ENCODE measurements around the gene PLP2. TPM values are rescaled to one million over a fixed set of nuclear protein-coding genes. Genes with fewer than 3 reads are reported as not detected.

Gene PLP2
- 19.7 and 22.5 TPM in 2 replicates for total RNA-seq

GRCh38 chrX:49171752-49172279, at the start of gene PLP2:
PLP2 (plus strand) TSS chrX:49171898; CDS start chrX:49172001, 103 bp downstream.

GRCh38 chrX:49162620-49163019, 9.1 kb upstream of the PLP2 start, which contains the start of gene MAGIX:
MAGIX (plus strand) TSS chrX:49162758; CDS start chrX:49162890, 132 bp downstream.

DNA sequence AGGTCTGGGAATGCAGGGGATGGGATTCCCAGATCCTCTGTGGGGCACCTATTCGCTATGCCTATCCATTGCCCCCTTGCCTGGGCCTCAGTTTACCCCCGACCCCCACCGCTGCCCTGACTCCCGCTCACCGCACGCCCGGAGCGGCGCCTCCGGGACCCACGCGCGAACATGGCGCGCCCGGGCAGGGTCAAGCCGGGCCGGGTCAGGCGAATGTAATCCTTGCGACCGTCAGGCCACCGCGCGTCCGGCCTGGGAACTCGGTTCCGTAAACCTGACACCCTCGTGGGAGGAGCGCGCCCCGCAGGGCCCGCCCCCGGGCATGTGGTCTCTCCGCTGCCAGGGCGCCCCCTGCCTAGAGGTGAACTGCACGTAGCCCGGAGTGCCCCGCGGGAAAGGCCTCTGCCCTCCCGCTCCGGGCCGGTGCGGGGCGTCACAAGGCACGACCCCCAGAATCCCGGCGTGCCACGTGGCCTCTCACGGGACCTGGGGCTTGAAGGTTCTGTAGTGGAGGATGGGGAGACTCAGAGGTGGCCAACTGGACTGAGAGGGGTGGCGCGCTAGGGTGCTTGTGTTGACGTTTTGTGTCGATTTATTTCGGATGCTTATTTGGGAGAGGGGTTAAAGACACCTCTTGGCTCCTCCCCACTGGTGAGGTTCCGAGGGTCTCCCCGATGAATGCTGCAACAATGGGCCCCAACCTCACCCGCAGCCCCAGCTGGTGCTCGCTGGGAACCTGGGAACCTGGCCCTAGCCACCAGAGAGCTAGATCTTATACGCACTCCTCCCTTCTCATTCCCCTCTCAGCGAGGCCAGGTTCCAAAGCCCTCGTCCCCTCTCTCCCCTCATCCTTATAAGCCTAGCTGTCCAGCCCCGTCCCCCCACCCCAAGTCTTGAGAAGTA, 14.7 kb downstream of the PLP2 start, which contains the start of gene PRICKLE3:
TSS of gene PRICKLE3 (minus strand) at position 249 of the 903 bp plus-strand sequence. CDS start at position 173, 76 bp downstream.

GRCh38 chrX:49199906-49200771, 28.4 kb downstream of the PLP2 start, which contains the start of gene SYP:
SYP (minus strand) TSS chrX:49200193; CDS start chrX:49200186, 7 bp downstream.

Other genes with a start within 250 kb of the PLP2 start
- gene OTUD5, start 214.3 kb upstream of the PLP2 start, total RNA-seq: 25.2 and 31.2 TPM in 2 replicates
- gene KCND1, start 200.1 kb upstream of the PLP2 start, total RNA-seq: 0.18 and 0.47 TPM in 2 replicates
- gene GRIPAP1, start 169.6 kb upstream of the PLP2 start, total RNA-seq: 34.0 and 34.5 TPM in 2 replicates
- 16.4 and 22.4 TPM in 2 replicates for gene TFE3, start 128.5 kb upstream of the PLP2 start, total RNA-seq
- 0.45 and 1.1 TPM in 2 replicates for gene CCDC120, start 112.9 kb upstream of the PLP2 start, total RNA-seq
- gene PRAF2, start 97.9 kb upstream of the PLP2 start, total RNA-seq: 3.2 and 4.8 TPM in 2 replicates
- gene WDR45, start 92.0 kb upstream of the PLP2 start, total RNA-seq: 15.9 and 26.7 TPM in 2 replicates
- gene GPKOW, start 48.2 kb upstream of the PLP2 start, total RNA-seq: 22.9 and 25.8 TPM in 2 replicates
- 0.27 and 1.0 TPM in 2 replicates for gene MAGIX, start 9.1 kb upstream of the PLP2 start, total RNA-seq
- gene PRICKLE3, start 14.5 kb downstream of the PLP2 start, total RNA-seq: 3.4 and 6.5 TPM in 2 replicates
- 0.09 and 0.28 TPM in 2 replicates for gene SYP, start 28.3 kb downstream of the PLP2 start, total RNA-seq
- under 0.01 TPM in 1 of 2 replicates, not detected in the other for gene CACNA1F, start 61.4 kb downstream of the PLP2 start, total RNA-seq
- gene CCDC22, start 63.6 kb downstream of the PLP2 start, total RNA-seq: 8.9 and 9.6 TPM in 2 replicates
- not detected in 2 replicates for gene FOXP3, start 92.8 kb downstream of the PLP2 start, total RNA-seq
- gene PPP1R3F, start 97.9 kb downstream of the PLP2 start, total RNA-seq: 1.5 and 8.1 TPM in 2 replicates
- gene GAGE10, start 131.7 kb downstream of the PLP2 start, total RNA-seq: not detected in 2 replicates
- gene GAGE12J, start 150.1 kb downstream of the PLP2 start, total RNA-seq: not detected in 2 replicates
- not detected in 2 replicates for gene GAGE13, start 159.7 kb downstream of the PLP2 start, total RNA-seq